Colon (tissue), 2 donors: ENCODE results near the gene LMNA.

ENCODE experiments used
- FAIRE-seq: peaks from 2 replicates; lab custom pipeline; 2012; peaks lifted over from hg19 to GRCh38; lab: Jason Lieb, UNC
- donor health status: control.
- donor health status: control.

LMNA gene

DNA sequence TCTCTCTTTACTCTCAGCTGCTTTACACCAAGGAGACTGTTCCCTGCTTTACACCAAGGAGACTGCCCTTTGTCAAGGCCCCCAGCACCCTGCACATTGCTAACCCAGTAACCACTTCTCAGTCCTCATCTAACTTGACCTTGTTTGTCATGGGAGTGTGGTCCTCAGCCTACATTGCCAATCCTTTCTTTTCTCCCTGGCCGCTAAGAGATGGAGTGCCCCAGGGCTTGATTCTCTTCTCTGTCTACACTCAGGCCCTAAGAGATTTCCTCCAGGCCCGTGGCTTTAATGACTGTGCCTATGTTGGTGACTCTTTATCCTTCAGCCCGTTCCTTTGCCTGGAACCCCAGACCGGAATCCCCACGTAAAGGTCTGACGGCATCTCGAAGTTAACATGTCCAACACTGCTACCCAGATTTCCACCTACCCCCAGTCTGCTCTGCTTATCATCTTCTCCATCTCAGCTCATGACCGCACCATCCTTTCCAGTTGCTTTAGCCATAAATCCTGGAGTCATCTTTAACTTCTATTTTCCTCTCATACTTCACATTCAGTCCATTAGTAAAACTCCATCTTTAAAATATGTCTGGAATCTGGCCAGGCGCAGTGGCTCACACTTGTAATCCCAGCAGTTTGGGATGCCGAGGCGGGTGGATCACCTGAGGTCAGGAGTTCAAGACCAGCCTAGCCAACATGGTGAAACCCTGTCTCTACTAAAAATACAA lies 29.4 kb downstream of the LMNA start:
- no peak for FAIRE-seq

DNA sequence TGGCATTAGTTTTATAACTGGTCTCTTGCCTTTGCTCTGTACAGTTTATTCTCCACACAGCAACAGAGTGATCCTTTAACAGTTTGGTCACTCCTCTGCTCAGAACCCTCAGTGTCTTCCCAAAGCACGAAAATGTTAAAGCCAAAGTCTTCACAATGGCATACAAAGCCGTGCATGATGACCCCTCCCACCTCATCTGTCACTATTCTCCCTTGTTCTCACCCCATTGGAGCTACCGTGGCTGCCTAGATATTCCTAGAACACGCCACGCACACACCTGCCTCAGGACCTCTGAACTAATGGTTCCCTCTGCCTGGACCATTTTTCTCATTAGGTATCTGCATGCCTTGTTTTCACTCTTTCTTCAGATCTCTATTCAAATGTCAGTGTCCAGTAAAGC lies 30.2 kb downstream of the LMNA start:
- FAIRE-seq, result no peak

DNA sequence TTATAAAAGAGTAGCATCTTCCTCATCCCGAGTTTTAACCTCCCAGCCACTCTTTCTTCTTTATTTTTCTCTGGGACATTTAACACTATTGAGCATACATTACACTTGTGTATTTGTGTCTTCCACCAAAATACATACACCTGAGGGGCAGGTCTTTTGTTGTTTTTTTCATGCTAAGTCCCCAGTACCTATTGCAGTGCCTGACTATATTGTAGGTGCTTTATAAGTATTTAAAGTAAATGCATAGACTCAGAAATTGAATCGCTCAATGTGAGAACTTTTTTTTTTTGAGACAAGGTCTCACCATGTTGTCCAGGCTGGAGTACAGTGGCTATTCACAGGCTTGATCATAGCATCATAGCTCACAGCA lies 31.1 kb downstream of the LMNA start:
- FAIRE-seq, result no peak

DNA sequence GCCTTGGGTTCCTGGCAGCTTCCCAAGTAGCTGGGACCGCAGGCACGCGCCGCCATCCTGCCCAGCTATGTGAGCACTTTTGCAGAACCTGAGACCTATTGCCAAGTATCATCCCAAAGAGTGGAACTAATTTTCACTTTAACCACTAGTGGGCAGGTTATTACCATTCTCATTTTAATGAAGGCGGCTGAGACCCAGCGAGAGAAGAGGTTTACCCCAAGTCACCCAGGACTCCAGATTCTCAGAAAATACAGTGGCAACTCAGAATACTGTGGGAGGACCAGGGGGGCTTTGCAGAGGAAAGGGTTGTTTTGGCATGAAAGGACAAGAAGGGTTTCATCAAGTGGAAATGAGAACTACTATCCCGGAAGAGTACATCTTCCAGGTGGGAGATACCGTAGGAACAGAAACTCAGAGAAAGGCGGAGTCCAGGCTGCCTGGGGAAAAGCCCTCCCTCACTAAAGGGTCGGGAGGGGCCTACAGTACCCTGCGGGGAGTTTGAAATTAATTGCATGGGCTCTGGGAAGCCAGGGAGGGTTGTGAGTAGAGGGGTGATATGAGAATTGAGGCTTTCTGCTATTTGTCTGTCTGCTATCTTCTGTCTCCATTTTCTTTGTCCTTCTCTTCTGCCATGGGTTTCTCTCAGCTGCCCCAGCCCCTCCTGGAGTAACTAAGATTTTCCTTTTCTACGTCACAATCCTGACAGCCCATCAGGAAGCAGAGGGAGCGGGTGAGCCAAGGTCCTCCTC lies 31.7 kb downstream of the LMNA start:
- FAIRE-seq, result no peak

GRCh38 chr1:156146769-156147405 lies 32.4 kb downstream of the LMNA start:
- FAIRE-seq, result no peak

- FAIRE-seq, result no peak
Observed at GRCh38 chr1:156148216-156148615, 33.7 kb downstream of the LMNA start.

GRCh38 chr1:156149374-156150332 lies 35.1 kb downstream of the LMNA start:
- FAIRE-seq, result no peak

DNA sequence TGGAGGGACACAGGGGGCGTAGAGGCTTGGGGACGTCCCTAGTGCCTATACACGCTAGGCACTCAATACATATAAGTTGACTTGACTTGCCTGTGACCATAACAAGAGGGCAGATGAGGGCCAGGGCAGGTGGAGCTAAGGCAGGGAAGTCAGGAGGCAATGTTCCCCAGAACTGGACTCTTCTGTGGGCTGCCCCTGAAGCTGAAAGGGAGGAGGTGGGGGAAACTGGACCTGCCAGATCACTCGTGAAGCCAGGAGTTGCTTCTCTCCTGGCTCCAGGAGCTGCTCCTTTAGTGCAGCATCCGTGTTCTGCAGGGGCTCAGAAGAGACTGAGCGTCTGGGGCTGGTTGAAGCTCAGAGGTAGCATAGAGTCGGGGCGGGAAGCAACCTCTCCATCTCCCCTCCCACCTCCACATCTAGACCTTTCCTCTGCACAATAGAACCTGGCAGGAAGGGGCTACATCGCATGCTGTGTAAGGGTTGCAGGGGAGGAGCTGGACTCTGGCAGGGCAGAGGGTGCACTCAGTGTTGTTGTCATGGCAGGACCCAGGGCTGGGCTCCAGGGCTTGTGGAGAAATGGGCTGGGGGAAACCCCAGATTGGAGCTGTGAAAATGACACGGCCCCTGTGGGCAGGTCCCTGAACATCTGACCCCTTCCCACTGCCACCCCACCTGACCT lies 36.0 kb downstream of the LMNA start:
- FAIRE-seq, result no peak

DNA sequence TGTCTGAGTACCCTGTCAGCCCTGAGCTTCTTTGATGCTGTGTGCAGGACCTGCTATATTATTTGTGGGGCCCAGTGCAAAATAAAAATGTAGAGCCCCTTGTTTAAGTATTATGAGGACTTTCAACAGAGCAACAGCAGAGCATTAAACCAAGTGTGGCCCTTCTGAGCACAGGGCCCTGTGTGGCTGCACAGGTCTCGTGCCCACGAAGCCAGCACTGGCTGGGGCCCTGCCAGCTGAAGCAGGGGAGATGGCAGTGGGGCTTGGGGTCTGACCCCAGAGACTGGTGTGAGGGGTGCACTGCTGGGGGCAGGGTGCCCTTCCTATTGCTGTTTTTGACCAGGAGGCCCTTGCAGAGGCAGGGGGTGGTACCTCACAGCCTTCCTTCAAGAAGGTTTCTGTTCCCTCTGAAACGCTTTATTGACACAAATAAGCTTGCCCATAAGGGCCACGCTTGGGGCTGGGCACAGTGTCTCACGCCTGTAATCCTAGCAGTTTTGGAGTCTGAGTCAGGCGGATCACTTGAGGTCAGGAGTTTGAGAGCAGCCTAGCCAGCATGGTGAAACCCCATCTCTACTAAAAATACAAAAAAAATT lies 36.7 kb downstream of the LMNA start:
- no peak for FAIRE-seq

DNA sequence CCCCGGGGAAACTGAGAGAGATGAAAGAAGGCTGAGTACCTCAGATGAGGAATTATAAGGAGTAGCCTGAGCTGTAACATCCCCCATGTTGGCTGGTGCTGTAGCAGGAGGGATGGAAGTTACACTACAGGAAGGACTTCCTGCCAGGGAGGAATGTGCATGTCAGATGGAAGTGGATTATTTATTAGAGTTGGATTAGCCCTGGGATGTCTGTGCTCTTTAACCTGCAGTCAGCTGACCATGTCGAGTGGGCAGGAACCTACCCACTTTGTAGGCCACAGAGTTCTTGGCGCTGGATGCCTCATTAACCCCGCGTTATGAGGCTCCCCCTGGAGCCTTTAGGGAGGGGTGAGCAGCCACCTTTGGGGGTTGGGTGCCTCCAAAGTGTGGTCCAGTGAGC lies 38.1 kb downstream of the LMNA start:
- no peak for FAIRE-seq

DNA sequence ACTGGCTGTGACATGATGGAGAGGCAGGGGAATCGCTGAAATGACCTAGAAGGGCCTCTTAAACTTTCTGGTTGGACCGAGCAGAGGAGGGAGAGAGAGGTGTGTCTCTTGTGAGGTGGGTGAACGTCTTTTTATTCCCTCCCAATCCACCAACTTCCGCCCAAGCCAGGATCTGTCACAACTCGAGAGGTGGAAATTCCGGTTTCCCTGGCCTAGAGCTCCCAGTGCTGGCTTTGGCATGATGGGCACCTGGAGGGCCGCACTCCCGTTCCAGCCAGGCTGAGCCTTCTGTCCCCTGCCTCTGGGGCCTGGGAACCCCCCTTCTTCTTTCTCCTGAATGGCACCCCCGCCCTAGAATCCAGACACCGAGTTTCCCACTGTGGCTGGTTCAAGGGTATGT lies 38.9 kb downstream of the LMNA start, which contains the start of gene SEMA4A:
SEMA4A (plus strand) TSS at position 224 of the 400 bp plus-strand sequence. CDS start 994 bp downstream, outside the sequence.
- no peak for FAIRE-seq

DNA sequence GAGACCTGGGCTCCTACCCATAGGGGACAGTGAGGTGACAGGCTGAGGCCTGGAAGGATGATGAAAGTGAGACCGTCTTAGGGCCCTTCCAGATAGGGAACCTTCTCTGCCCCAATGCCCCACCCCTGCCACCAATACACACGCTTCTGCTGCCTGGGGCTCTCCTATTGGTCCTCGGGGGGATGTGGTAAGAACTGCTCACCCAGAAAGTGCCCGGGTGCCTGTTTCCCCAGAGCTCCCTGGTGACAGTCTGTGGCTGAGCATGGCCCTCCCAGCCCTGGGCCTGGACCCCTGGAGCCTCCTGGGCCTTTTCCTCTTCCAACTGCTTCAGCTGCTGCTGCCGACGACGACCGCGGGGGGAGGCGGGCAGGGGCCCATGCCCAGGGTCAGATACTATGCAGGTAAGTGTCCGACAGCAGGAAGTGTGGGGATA lies 39.8 kb downstream of the LMNA start:
- no peak for FAIRE-seq

DNA sequence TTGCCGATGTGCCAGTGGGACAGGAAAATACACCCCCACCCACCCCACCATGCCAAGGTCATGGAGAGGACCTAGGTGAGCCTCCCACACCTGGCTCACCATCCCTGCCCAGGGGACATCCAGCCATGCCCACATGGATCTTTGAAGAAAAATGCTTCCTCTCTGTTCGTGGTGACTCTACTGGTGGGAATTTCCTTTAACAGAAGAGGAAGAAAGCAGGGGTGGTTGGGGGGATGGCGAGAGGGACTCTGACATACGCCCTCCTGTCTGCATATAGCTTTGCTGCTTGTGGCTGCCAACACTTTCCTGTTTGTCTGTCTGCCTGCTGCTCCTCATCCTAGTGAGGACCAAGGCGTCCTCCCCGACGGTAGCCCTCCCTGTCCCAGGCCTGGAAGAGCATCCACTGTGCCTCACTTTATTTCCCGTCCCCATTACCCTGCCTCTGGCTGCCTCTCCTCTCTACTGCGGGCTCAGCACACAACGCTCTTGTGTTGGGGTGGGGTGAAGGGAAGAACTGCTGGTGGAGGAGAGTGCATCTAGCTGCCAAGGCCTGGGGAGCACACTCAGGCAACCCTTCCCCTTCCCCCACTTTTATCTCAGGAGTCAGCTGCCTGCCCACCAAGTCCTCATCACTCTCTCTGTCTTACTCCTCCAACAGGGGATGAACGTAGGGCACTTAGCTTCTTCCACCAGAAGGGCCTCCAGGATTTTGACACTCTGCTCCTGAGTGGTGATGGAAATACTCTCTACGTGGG lies 41.4 kb downstream of the LMNA start:
- FAIRE-seq, result no peak

DNA sequence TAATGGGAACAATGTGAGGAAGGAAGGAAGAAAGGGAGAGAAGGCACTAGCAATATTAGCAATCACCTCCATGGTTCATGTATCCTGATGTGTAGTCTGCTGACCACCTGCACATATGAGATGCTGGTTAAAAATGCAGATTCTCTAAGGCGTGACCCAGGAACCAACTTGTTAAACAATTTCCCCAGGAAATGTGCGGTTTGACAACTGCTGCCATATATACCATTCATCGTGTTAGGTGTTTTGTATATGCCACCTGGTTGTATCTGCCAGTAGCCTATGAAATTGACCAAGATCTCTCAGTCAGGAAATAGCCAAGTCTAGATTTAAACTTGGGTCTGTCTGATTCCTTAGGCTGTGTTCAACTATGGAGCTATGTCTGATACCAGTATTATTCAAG lies 43.0 kb downstream of the LMNA start:
- FAIRE-seq, result no peak

GRCh38 chr1:156157966-156158365 lies 43.5 kb downstream of the LMNA start:
- no peak for FAIRE-seq

DNA sequence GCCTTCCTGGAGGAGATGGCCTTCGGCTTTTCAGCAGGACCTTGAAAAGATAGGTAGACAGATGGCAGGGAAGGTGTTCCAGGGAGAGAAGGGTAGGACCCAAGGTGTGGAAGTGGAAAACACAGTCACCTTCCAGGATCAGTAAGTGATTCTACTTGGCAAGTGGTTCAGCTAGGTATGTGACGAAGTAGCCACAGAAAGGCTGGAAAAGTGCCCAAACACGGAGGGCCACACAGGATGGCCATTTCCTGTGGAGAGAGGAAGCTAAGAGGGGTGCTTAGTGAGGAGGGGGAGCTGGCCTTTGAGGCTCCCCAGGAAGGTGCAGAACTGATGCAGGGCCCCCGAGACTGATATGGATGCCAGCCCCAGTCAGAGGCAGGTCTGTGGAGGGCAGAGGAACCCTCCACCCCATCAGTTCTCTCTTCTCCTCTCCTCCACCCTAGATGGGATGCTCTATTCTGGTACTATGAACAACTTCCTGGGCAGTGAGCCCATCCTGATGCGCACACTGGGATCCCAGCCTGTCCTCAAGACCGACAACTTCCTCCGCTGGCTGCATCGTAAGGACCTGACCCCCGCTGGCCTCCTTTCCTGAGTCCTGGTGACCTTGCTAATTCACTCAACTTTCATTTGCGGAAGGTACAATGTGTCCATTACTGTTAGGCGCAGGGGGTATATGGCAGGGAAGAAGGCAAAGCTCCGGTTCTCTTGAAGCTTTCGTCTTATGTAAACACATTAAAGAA lies 45.7 kb downstream of the LMNA start:
- no peak for FAIRE-seq

GRCh38 chr1:156160743-156161171 lies 46.2 kb downstream of the LMNA start:
- no peak for FAIRE-seq

- no peak for FAIRE-seq
Observed at GRCh38 chr1:156162430-156163037, 48.0 kb downstream of the LMNA start.

DNA sequence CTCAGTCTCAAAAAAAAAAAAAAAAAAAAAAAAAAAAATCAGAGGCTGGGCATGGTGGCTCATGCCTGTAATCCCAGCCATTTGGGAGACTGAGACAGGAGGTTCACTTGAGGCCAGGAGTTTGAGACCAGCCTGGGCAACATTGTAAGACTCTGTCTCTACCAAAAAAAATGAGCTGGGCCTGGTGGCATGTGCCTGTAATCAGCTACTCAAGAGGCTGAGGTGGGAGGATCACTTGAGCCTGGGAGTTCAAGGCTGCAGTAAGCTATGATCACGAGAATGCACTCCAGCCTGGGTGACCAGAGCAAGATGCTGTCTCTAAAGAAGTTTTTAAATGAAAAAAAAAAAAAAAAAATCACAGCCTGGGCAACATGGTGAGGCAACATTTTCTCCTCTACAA lies 49.2 kb downstream of the LMNA start:
- no peak for FAIRE-seq
